GM23248 (cell line): ENCODE measurements around the gene ROMO1. TPM values are rescaled to one million over a fixed set of nuclear protein-coding genes. Genes with fewer than 3 reads are reported as not detected.
A peak's percentile ranks its signal among the peaks of the same experiment; 100 is the strongest.
"Not testable (repeated sequence)": the region's sequence is repeated elsewhere in the genome, so short reads cannot be mapped to it uniquely, and the experiment has no call there.

Source experiments
- DNase-seq: peaks from one replicate; pipeline ENCODE4 v3.0.0-alpha.2; 2015
- H2AFZ ChIP-seq: fragments of 200-600 bp; sonication (generic); 2 replicates; pipeline ENCODE4 v1.6.1; 2016; ENCODE audit warnings: antibody characterized with exemption
- H3F3A ChIP-seq: fragments of 200-600 bp; sonication (generic); 2 replicates; pipeline ENCODE4 v1.6.1; 2016; ENCODE audit warnings: mild to moderate bottlenecking, antibody characterized with exemption, mixed run types; ENCODE audit not compliant: insufficient read depth
- H3K27ac ChIP-seq: fragments of 200-600 bp; sonication (generic); 2 replicates; pipeline ENCODE4 v1.5.1; 2016; ENCODE audit warnings: mild to moderate bottlenecking
- H3K27me3 ChIP-seq: fragments of 200-600 bp; sonication (generic); replicated peaks from 2 replicates; pipeline ENCODE4 v1.6.1; 2016; ENCODE audit warnings: mild to moderate bottlenecking; ENCODE audit not compliant: insufficient read depth
- H3K36me3 ChIP-seq: fragments of 200-600 bp; sonication (generic); 2 replicates; pipeline ENCODE4 v1.6.1; 2016; ENCODE audit warnings: low read depth, mild to moderate bottlenecking
- H3K4me1 ChIP-seq: fragments of 200-600 bp; sonication (generic); 2 replicates; pipeline ENCODE4 v1.6.1; 2016; ENCODE audit warnings: mild to moderate bottlenecking; ENCODE audit not compliant: insufficient read depth
- H3K4me2 ChIP-seq: fragments of 200-600 bp; sonication (generic); one replicate; pipeline ENCODE4 v1.6.1; 2016; ENCODE audit warnings: mild to moderate bottlenecking; ENCODE audit not compliant: unreplicated experiment
- H3K4me3 ChIP-seq: fragments of 200-600 bp; sonication (generic); 2 replicates; pipeline ENCODE4 v1.5.1; 2016; ENCODE audit warnings: mild to moderate bottlenecking
- H3K79me2 ChIP-seq: fragments of 200-600 bp; sonication (generic); 2 replicates; pipeline ENCODE4 v1.6.1; 2016; ENCODE audit warnings: mild to moderate bottlenecking; ENCODE audit not compliant: insufficient read depth
- H3K9ac ChIP-seq: fragments of 200-600 bp; sonication (generic); 2 replicates; pipeline ENCODE4 v1.6.1; 2016; ENCODE audit warnings: mild to moderate bottlenecking
- H3K9me2 ChIP-seq: fragments of 200-600 bp; sonication (generic); 2 replicates; pipeline ENCODE4 v1.6.1; 2016; ENCODE audit warnings: mixed run types, mild to moderate bottlenecking, moderate library complexity; ENCODE audit not compliant: insufficient read depth
- H3K9me3 ChIP-seq: fragments of 200-600 bp; sonication (generic); one replicate; pipeline ENCODE4 v1.6.1; 2017; ENCODE audit warnings: low read depth
- H4K20me1 ChIP-seq: fragments of 200-600 bp; sonication (generic); 2 replicates; pipeline ENCODE4 v1.6.0; 2016; ENCODE audit not compliant: insufficient read depth
- EZH2 ChIP-seq: fragments of 200-600 bp; sonication (generic); IDR thresholded peaks from 2 replicates; pipeline ENCODE4 v1.6.1; 2018; ENCODE audit warnings: antibody characterized with exemption, mild to moderate bottlenecking; ENCODE audit not compliant: insufficient read depth, poor library complexity, severe bottlenecking
- EZH2phosphoT487 ChIP-seq: fragments of 200-600 bp; sonication (generic); IDR thresholded peaks from 2 replicates; pipeline ENCODE4 v1.6.1; 2018; ENCODE audit warnings: antibody characterized with exemption, moderate library complexity, mild to moderate bottlenecking, low read depth; ENCODE audit not compliant: insufficient read depth
- WGBS, 2 experiments: methylation state at CpG; one replicate each; pipeline ENCODE4 v1.1.6; 2015 to 2017; ENCODE audit warnings: low lambda C conversion rate in 2 of 2, low coverage in 1 of 2; ENCODE audit errors: missing lambda C conversion rate in 2 of 2; 5-methylcytosine and 5-hydroxymethylcytosine counted together
- in situ Hi-C: fragments of 300-500 bp; cut with MboI; formaldehyde crosslinking; loops from 2 replicates; pipeline ENCODE4 v1.15.0; 2020
- polyA plus RNA-seq: library from polyadenylated mRNA; unstranded; fragments of >200 nt; fragmentation: Nextera tagmentation; extraction: Ambion mirVana; gene quantifications from 2 replicates; pipeline ENCODE4 v1.2.1, GENCODE V29; 2016
- total RNA-seq: library from RNA; depleted of rRNA; stranded (reverse); fragments of >200 nt; shearing (Covaris generic); gene quantifications from 2 replicates; pipeline ENCODE4 v1.2.3, GENCODE V29; 2014

Gene ROMO1
- total and polyA plus RNA-seq, 2 experiments from 2014 or later = 311 to 543 TPM

DNA sequence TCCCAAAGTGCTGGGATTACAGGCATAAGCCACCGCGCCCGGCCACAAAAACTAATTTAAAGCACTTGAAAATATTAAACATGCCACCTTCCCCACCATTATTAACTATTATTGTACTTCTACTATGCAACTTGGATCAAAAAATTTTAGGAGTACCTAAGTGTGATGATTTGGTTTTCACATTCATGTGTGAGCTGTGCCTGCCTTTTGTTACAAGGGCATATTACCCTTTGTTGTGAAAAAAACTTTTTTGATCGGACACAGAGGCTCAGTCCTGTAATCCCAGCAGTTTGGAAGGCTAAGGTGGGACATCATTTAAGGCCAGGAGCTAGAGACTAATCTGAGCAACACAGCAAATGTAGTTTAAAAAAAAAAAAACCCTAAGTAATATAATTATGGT is 17.1 kb downstream of the ROMO1 start:
- no peak overlapping the region for H2AFZ ChIP-seq
- H3F3A ChIP-seq = peaks cover 80% of the 10 kb centered on the region
- H3K4me1 ChIP-seq = peaks cover 20% of the 10 kb centered on the region
- no peak overlapping the region for H3K4me3 ChIP-seq
- in situ Hi-C loops = no loop called here
- no peak overlapping the region for H3K4me2 ChIP-seq
- no peak overlapping the region for H3K9ac ChIP-seq
- H3K36me3 ChIP-seq = peaks cover 92% of the 10 kb centered on the region
- no peaks in the 10 kb centered on the region for H3K27me3 ChIP-seq
- WGBS, 2 experiments = 91 to 92% methylated on average over 4 of the region's 4 CpGs
- H3K27ac ChIP-seq = peak overlapping the region; percentile 55
- H3K9me3 ChIP-seq = no peaks in the 10 kb centered on the region
- peaks cover 99% of the 10 kb centered on the region for H3K79me2 ChIP-seq
- H3K9me2 ChIP-seq = no peaks in the 10 kb centered on the region
- TF ChIP-seq EZH2phosphoT487 (no peak), EZH2 (no peak)
- peaks cover 2% of the 10 kb centered on the region; the same call in 1 of the 2 replicates for H4K20me1 ChIP-seq
- DNase-seq = no peak

DNA sequence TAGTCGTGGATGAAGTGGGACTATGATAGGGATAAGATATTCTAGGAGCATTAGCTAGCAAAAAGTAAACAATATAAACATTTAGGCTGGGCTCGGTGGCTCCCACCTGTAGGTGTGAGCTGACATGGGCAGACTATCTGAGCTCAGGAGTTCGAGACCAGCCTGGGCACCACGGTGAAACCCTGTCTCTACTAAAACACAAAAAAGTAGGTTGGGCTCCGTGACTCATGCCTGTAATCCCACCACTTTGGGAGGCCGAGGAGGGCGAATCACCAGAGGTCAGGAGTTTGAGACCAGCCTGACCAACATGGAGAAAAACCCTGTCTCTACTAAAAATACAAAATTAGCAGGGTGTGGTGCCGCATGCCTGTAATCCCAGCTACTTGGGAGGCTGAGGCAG is 19.1 kb downstream of the ROMO1 start:
- H2AFZ ChIP-seq, H3K9me2 ChIP-seq, H3K4me3 ChIP-seq, H3K4me2 ChIP-seq, H3K9me3 ChIP-seq, in situ Hi-C loops, H3K27me3 ChIP-seq: not testable (repeated sequence)
- Histone ChIP-seq H4K20me1 (peaks cover 17% of the 10 kb centered on the region; the same call in 1 of the 2 replicates), H3K27ac (peak overlapping the region; percentile 55), H3K9ac (peak overlapping the region; percentile 23; the same call in 1 of the 2 replicates), H3K4me1 (peaks cover 19% of the 10 kb centered on the region), H3K79me2 (peaks cover 100% of the 10 kb centered on the region), H3K36me3 (peaks cover 94% of the 10 kb centered on the region), H3F3A (peaks cover 84% of the 10 kb centered on the region)
- DNase-seq = peak; percentile 69
- WGBS, 2 experiments = 63 to 68% methylated on average over 8 of the region's 8 CpGs

DNA sequence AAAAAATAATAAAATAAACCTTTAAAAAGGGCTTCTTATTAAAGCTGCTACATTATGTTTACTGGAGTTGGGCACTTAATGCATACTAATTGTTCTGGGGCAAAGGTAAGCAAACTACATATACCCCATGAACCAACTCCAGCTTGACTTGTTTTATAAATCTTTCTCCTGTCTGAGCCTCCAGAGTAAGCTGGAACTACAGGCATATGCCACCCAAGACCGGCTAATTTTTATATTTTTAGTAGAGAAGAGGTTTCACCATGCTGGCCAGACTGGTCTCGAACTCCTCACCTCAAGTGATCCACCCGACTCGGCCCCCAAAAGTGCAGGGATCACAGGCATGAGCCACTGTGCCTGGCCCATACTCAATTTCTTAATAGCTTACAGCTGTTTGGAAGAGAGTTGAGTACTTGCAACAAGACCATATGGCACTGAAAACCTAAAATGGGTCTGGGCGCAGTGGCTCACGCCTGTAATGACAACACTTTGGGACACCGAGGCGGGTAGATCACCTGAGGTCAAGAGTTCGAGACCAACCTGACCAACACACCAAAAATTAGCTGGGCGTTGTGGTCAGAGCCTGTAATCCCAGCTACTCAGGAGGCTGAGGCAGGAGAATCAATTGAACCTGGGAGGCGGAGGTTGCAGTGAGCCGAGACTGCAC is 19.9 kb downstream of the ROMO1 start:
- Histone ChIP-seq H3K4me1 (peaks cover 19% of the 10 kb centered on the region), H3K4me2 (peak overlapping the region; percentile 6), H3K9me3 (no peaks in the 10 kb centered on the region), H3F3A (peaks cover 86% of the 10 kb centered on the region), H3K36me3 (peaks cover 96% of the 10 kb centered on the region), H3K27me3 (no peaks in the 10 kb centered on the region), H3K9me2 (no peaks in the 10 kb centered on the region), H3K9ac (peak overlapping the region; percentile 23), H3K79me2 (peaks cover 100% of the 10 kb centered on the region), H2AFZ (no peak overlapping the region), H3K27ac (peak overlapping the region; percentile 55), H3K4me3 (no peak overlapping the region), H4K20me1 (peaks cover 18% of the 10 kb centered on the region; the same call in 1 of the 2 replicates)
- 36 to 46% methylated on average over 12 of the region's 12 CpGs for WGBS, 2 experiments
- DNase-seq = peak; percentile 65
- TF ChIP-seq EZH2 (no peak), EZH2phosphoT487 (no peak)
- in situ Hi-C loops = no loop called here

DNA sequence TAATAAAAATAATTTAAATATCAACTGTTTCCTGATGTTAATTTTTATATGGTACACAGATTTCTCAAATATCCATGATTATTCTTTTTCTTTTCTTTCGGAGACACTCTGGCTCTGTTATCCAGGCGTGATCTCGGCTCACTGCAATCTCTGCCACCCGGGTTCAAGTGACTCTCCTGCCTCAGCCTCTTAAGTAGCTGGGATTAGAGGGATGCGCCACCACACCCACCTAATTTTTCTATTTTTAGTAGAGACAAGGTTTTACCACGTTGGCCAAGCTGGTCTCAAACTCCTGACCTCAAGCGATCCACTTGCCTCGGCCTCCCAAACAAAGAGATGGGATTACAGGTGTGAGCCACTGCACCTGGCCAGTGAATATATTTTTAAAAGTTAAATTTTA is 20.5 kb downstream of the ROMO1 start:
- no peaks in the 10 kb centered on the region for H3K27me3 ChIP-seq
- no peaks in the 10 kb centered on the region for H3K9me2 ChIP-seq
- peaks cover 91% of the 10 kb centered on the region for H3F3A ChIP-seq
- H3K4me2 ChIP-seq = peak overlapping the region; percentile 6
- no peak for TF ChIP-seq EZH2
- TF ChIP-seq EZH2phosphoT487 = no peak
- WGBS, 2 experiments = 48 to 51% methylated on average over 8 of the region's 8 CpGs
- DNase-seq = no peak
- H3K9ac ChIP-seq = peak overlapping the region; percentile 34
- H3K4me3 ChIP-seq = no peak overlapping the region
- H3K9me3 ChIP-seq = no peaks in the 10 kb centered on the region
- in situ Hi-C loops = no loop called here
- peaks cover 19% of the 10 kb centered on the region for H3K4me1 ChIP-seq
- peaks cover 100% of the 10 kb centered on the region for H3K79me2 ChIP-seq
- peaks cover 96% of the 10 kb centered on the region for H3K36me3 ChIP-seq
- H2AFZ ChIP-seq = no peak overlapping the region
- H4K20me1 ChIP-seq = peaks cover 18% of the 10 kb centered on the region; the same call in 1 of the 2 replicates
- H3K27ac ChIP-seq = peak overlapping the region; percentile 55
